KOPT-K1 (cell line): ENCODE measurements around the gene TECPR2.
"Not testable (repeated sequence)": the region's sequence is repeated elsewhere in the genome, so short reads cannot be mapped to it uniquely, and the experiment has no call there.

ENCODE experiments used
- H3K27ac ChIP-seq: fragments of 200-600 bp; sonication (generic); 2 replicates; pipeline ENCODE4 v1.5.1; 2016; ENCODE audit warnings: antibody characterized with exemption, mild to moderate bottlenecking, low read depth, low read length; ENCODE audit not compliant: poor library complexity, severe bottlenecking
- H3K36me3 ChIP-seq: fragments of 200-600 bp; sonication (generic); 2 replicates; pipeline ENCODE4 v1.5.1; 2017; ENCODE audit warnings: antibody characterized with exemption, mild to moderate bottlenecking, low read length, moderate library complexity; ENCODE audit not compliant: insufficient read depth
- H3K9me3 ChIP-seq: fragments of 200-600 bp; sonication (generic); 2 replicates; pipeline ENCODE4 v1.5.1; 2017; ENCODE audit warnings: antibody characterized with exemption, low read length, mild to moderate bottlenecking; ENCODE audit not compliant: insufficient read depth, poor library complexity, severe bottlenecking

Gene TECPR2

GRCh38 chr14:102351593-102351992 is 11.1 kb upstream of the TECPR2 start:
- peaks cover 86% of the 10 kb centered on the region for H3K36me3 ChIP-seq
- not testable (repeated sequence) for H3K27ac ChIP-seq, H3K9me3 ChIP-seq

GRCh38 chr14:102352213-102352612 is 10.5 kb upstream of the TECPR2 start:
- Histone ChIP-seq H3K36me3 (peaks cover 86% of the 10 kb centered on the region), H3K9me3 (no peaks in the 10 kb centered on the region), H3K27ac (no peak overlapping the region)

GRCh38 chr14:102353126-102353619 is 9.6 kb upstream of the TECPR2 start:
- H3K36me3 ChIP-seq, result peaks cover 86% of the 10 kb centered on the region
- no peaks in the 10 kb centered on the region for H3K9me3 ChIP-seq
- no peak overlapping the region for H3K27ac ChIP-seq

DNA sequence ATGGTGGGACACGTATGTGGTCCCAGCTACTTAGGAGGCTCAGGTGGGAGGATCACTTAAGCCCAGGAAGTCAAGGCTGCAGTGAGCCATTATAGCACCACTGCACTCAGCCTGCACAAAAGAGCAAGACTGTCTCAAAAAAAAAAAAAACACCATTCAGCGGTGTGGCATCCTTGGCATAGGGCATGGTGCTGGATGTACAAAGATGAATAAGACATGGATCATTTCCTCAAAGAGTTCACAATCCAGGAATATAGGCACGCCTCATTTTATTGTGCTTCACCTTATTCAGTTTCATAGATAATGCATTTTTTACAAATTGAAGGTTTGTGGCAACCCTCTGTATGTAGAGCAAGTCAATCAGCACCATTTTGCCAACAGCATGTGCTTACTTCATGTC is 6.5 kb upstream of the TECPR2 start:
- H3K9me3 ChIP-seq, result no peaks in the 10 kb centered on the region
- no peak overlapping the region for H3K27ac ChIP-seq
- peaks cover 68% of the 10 kb centered on the region for H3K36me3 ChIP-seq

GRCh38 chr14:102359341-102359740 is 3.4 kb upstream of the TECPR2 start:
- Histone ChIP-seq H3K27ac (no peak overlapping the region), H3K9me3 (no peaks in the 10 kb centered on the region), H3K36me3 (peaks cover 44% of the 10 kb centered on the region)

- Histone ChIP-seq H3K36me3 (peaks cover 34% of the 10 kb centered on the region), H3K9me3 (no peaks in the 10 kb centered on the region), H3K27ac (no peak overlapping the region)
Measured at GRCh38 chr14:102360388-102360787, 2.4 kb upstream of the TECPR2 start.

DNA sequence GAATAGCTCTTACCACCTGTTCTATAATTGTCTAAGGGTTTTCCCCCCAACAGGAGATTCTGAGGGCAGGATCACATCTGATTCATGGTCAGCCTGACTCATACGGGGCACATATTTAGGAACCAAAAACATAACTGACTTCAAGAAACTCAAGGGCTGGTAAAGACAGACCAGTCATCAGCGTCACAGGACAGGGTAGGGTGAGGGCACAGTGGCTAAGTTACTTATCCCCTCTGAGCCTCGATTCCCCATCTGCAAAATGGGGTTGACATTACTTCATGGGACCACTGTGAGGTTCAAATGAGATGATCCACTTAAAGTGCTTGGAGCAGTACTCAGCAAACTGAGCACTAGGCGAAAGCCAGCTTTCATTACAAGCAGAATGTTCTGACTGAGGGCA is 657 bp upstream of the TECPR2 start:
- peak overlapping the region; percentile 72 for H3K27ac ChIP-seq
- no peaks in the 10 kb centered on the region for H3K9me3 ChIP-seq
- H3K36me3 ChIP-seq, result peaks cover 17% of the 10 kb centered on the region; the same call in 1 of the 2 replicates

DNA sequence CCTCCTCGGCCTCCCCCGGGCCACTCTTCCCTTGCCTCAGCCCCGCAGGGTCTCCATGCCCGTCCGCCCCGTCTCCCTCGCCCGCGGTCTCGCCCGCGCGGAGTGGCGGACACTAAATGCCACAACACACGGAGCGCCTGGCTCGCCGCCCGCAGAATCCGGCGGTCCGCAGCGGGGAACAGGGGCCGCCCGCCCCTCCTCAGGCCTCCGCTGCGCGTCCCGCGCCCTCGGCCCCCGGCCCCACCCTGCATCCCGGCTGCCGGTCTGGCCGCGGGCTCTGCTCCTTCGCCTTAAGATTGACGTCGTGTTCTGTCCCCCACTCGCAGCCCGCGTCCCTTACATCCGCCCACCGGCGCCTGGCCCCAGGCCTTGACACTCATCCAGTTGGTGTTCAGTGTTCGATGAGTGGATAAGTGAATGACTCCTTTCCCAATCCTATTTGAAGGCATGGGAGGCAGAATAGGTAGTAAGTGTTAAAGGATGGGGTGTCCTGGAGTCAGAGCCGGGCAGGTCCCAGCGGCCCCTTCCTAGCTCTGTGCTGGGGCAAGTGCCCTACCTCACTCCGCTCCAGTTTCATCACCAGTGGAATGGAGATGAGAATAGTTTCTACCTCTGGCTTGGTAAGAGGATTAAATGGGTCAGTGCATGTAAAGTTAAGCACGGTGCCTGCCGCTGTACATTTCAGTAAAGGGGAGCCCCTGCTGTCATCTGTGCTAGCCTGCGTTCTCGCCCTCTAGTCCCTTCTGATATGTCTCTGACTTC is 622 bp downstream of the TECPR2 start:
- Histone ChIP-seq H3K9me3 (no peaks in the 10 kb centered on the region), H3K27ac (peak overlapping the region; percentile 72), H3K36me3 (peaks cover 4% of the 10 kb centered on the region; the same call in 1 of the 2 replicates)

DNA sequence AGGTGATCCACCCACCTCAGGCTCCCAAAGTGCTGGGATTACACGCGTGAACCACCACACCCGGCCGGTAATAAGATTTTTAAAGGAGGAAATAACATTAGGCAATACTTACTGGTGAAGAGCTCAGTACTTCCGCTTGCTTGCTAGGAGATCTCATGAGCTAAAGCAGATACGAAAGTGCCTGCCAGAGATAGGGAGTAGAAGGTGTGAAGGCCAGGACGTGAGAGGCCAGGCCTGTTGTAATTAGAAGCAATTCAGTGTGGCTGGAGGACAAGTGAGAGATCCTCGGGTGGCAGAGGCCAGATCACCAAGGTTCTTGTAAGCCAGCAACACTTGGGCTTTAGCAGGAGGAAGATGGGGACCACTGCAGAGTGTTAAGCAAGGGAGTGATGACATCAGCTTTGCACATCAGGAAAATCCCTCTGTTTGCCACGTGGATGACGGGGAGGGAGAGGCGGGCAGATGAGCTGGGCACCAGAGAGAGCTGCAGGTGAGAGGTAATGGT is 7.6 kb downstream of the TECPR2 start:
- Histone ChIP-seq H3K9me3 (no peaks in the 10 kb centered on the region), H3K27ac (no peak overlapping the region), H3K36me3 (no peaks in the 10 kb centered on the region)

DNA sequence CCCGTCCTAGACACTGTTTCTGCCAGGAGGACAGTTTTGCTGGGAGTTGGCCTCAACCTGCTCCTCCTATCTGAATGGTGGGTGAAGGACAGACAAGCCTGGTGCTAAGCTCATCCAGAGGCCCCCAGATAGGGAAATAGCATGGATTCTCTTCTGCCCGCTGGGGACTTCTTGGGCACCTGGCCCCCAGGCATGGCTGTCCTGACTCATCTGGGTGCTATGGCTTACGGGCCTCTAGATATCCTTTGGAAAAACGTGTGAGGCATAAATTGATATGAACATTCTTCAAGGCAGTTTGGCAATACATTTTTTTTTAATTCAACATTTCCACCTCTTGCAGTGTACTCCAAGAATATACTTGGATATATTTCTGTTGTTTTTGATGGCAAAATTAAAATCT is 8.6 kb downstream of the TECPR2 start:
- no peaks in the 10 kb centered on the region for H3K9me3 ChIP-seq
- no peaks in the 10 kb centered on the region for H3K36me3 ChIP-seq
- H3K27ac ChIP-seq, result no peak overlapping the region

DNA sequence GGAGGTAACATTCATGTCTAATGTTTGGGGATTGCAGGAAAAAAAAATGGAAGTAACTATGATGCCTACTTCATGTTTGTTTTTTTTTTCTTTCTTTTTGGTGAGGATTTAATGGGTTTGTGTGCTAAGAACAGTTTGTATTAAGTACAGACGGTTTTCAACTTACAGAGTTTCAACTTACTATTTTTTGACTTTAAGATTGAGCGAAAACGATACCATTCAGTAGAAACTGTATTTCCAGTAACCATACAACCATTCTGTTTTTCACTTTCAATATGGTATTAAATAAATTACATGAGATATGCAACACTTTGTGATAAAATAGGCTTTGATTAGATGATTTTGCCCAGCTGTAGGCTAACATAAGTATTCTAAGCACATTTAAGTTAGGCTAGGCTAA is 10.4 kb downstream of the TECPR2 start:
- Histone ChIP-seq H3K9me3 (no peaks in the 10 kb centered on the region), H3K27ac (no peak overlapping the region), H3K36me3 (peaks cover 11% of the 10 kb centered on the region)

- H3K27ac ChIP-seq, result no peak overlapping the region
- H3K9me3 ChIP-seq, result no peaks in the 10 kb centered on the region
- H3K36me3 ChIP-seq, result peaks cover 11% of the 10 kb centered on the region
Measured at GRCh38 chr14:102374264-102374663, 11.5 kb downstream of the TECPR2 start.

DNA sequence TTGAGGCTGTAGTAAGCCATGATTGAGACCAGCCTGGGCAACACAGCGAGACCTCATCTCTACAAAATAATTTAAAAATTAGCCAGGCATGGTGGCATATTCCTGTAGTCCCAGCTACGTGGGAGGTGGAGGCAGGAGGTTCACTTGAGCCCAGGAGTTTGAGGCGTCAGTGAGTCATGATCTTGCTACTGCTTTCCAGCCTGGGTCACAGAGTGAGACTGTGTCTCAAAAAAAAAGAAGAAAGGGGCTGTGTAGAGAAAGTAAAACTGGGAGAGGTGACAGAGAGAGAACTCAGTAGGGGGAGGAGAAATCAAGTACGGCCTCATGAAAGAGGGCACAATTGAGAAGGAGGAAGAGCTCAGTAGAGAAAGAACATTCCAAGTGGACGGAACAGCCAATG is 12.4 kb downstream of the TECPR2 start:
- peaks cover 11% of the 10 kb centered on the region for H3K36me3 ChIP-seq
- no peak overlapping the region for H3K27ac ChIP-seq
- no peaks in the 10 kb centered on the region for H3K9me3 ChIP-seq

DNA sequence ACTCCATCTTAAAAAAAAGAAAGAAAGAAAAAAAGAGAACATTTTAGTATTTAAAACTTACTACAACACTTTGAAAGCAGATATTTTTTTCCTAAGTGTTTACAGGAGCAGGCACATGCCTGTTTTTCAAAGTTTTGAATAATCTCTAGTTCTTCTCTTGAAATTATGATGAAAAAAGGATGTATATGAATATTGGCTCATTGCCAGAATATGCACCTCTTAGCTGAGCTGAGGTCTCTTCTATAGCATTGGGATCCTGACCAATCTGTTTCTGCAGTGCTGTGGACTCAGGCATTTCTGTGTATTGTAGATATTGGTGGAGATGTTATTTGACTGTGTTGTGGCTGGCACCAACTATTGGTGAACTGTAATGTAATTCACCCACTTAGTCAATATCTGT is 15.0 kb downstream of the TECPR2 start:
- Histone ChIP-seq H3K9me3 (no peaks in the 10 kb centered on the region), H3K27ac (no peak overlapping the region), H3K36me3 (peaks cover 11% of the 10 kb centered on the region)

GRCh38 chr14:102378830-102379229 is 16.1 kb downstream of the TECPR2 start:
- H3K36me3 ChIP-seq, result peaks cover 11% of the 10 kb centered on the region
- no peak overlapping the region for H3K27ac ChIP-seq

GRCh38 chr14:102387086-102387485 is 24.3 kb downstream of the TECPR2 start:
- H3K9me3 ChIP-seq, result no peaks in the 10 kb centered on the region
- no peaks in the 10 kb centered on the region for H3K36me3 ChIP-seq
- H3K27ac ChIP-seq, result no peak overlapping the region

More at GRCh38 chr14:102378830-102379229, 16.1 kb downstream of the TECPR2 start:
- H3K9me3 ChIP-seq, result no peaks in the 10 kb centered on the region
